Nephron (organoid): ENCODE results near the gene SERPINA12.

Experiments used
- H3K27ac Mint-ChIP-seq, 3 experiments: 2 replicates each; pipeline ENCODE4 v1.8.0; 2020; ENCODE audit warnings: mixed read lengths in 3 of 3, mild to moderate bottlenecking in 2 of 3, moderate library complexity in 1 of 3
- H3K27me3 Mint-ChIP-seq: 2 replicates; pipeline ENCODE4 v1.8.0; 2021; ENCODE audit warnings: low read depth, mild to moderate bottlenecking, moderate library complexity, mixed read lengths
- H3K36me3 Mint-ChIP-seq: 2 replicates; pipeline ENCODE4 v1.8.0; 2020; ENCODE audit warnings: low read depth, mixed read lengths
- H3K4me1 Mint-ChIP-seq: 2 replicates; pipeline ENCODE4 v1.8.0; 2020; ENCODE audit warnings: mixed read lengths
- H3K4me3 Mint-ChIP-seq, 3 experiments: 2 replicates each; pipeline ENCODE4 v1.8.0; 2020; ENCODE audit warnings: mild to moderate bottlenecking in 3 of 3, mixed read lengths in 3 of 3, moderate library complexity in 2 of 3
- H3K9me3 Mint-ChIP-seq: 2 replicates; pipeline ENCODE4 v1.8.0; 2020; ENCODE audit warnings: mixed read lengths
- CTCF ChIP-seq, 3 experiments: fragments of 200-600 bp; sonication (generic); IDR thresholded peaks; one replicate each; pipeline ENCODE4 v1.5.0; 2021; ENCODE audit warnings: antibody characterized with exemption in 3 of 3; ENCODE audit not compliant: unreplicated experiment in 3 of 3

SERPINA12 gene

GRCh38 chr14:94532447-94532846, 23.2 kb upstream of the SERPINA12 start:
- no peaks in the 10 kb centered on the region for H3K4me1 Mint-ChIP-seq
- no peak for TF ChIP-seq CTCF (IDR thresholded peaks at IDR 0.05; ENCODE audit: unreplicated experiment in 3 of 3)

DNA sequence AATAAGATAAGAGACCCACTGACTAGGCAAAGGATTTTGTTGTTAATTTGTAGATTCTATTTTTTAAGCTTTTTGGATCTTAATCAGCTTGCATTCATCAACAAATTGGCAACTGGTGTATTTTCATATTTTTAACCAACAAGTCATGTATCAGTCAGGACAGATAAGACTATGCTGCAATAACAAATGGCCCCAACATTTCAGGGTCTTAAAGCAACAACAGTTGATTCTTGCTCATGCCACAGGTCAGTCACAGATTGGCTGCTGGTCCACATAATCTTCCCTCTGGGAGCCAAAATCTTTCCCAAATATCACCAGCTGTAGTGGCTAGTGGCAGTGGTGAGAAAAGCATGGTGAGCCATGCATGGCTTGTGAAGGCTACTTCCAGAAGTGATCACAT, 21.9 kb upstream of the SERPINA12 start:
- Mint-ChIP-seq H3K27ac (no peak overlapping the region), H3K36me3 (no peaks in the 10 kb centered on the region), H3K4me1 (no peaks in the 10 kb centered on the region), H3K9me3 (peaks cover 12% of the 10 kb centered on the region), H3K27me3 (peaks cover 6% of the 10 kb centered on the region), H3K4me3 (no peak overlapping the region)
- TF ChIP-seq CTCF (IDR thresholded peaks at IDR 0.05; ENCODE audit: unreplicated experiment in 3 of 3), result no peak

More at GRCh38 chr14:94532447-94532846, 23.2 kb upstream of the SERPINA12 start:
- Mint-ChIP-seq H3K9me3 (peaks cover 5% of the 10 kb centered on the region), H3K27me3 (peaks cover 12% of the 10 kb centered on the region), H3K4me3 (no peak overlapping the region), H3K27ac (no peak overlapping the region), H3K36me3 (no peaks in the 10 kb centered on the region)

DNA sequence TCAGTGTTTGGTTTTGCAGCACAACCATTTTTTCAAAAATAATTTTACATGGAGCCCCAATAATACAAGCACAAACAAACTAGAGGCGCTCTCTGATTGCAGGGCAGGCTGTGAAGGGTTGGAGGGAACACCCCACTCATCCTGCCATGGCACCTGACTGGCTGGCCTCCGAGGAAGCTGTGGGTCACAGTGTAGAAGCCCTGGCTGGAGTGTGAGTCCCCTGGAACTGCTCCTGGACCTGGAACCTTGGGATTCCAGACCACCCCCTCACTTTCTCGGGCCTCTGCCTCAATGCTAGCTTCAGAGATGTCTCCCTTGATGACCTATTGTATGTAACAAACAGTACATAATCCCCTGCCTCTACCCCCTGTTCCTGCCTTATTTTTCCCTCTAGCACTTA, 14.8 kb upstream of the SERPINA12 start:
- H3K27me3 Mint-ChIP-seq, result peaks cover 19% of the 10 kb centered on the region
- TF ChIP-seq CTCF (IDR thresholded peaks at IDR 0.05; ENCODE audit: unreplicated experiment in 3 of 3), result no peak

GRCh38 chr14:94523265-94523664, 14.0 kb upstream of the SERPINA12 start:
- TF ChIP-seq CTCF (IDR thresholded peaks at IDR 0.05; ENCODE audit: unreplicated experiment in 3 of 3), result no peak
- no peak overlapping the region for H3K4me3 Mint-ChIP-seq
- no peaks in the 10 kb centered on the region for H3K4me1 Mint-ChIP-seq
- peaks cover 19% of the 10 kb centered on the region for H3K27me3 Mint-ChIP-seq
- peaks cover 10% of the 10 kb centered on the region for H3K9me3 Mint-ChIP-seq
- no peaks in the 10 kb centered on the region for H3K36me3 Mint-ChIP-seq
- H3K27ac Mint-ChIP-seq, result no peak overlapping the region

More for the DNA sequence above, 14.8 kb upstream of the SERPINA12 start:
- Mint-ChIP-seq H3K4me3 (no peak overlapping the region), H3K27ac (no peak overlapping the region), H3K4me1 (no peaks in the 10 kb centered on the region), H3K9me3 (peaks cover 7% of the 10 kb centered on the region), H3K36me3 (no peaks in the 10 kb centered on the region)

- H3K27me3 Mint-ChIP-seq, result peaks cover 19% of the 10 kb centered on the region
- no peak for TF ChIP-seq CTCF (IDR thresholded peaks at IDR 0.05; ENCODE audit: unreplicated experiment in 3 of 3)
- peaks cover 9% of the 10 kb centered on the region for H3K9me3 Mint-ChIP-seq
- H3K36me3 Mint-ChIP-seq, result no peaks in the 10 kb centered on the region
- H3K27ac Mint-ChIP-seq, result no peak overlapping the region
- no peak overlapping the region for H3K4me3 Mint-ChIP-seq
- H3K4me1 Mint-ChIP-seq, result no peaks in the 10 kb centered on the region
Observed at GRCh38 chr14:94522115-94522724, 13.0 kb upstream of the SERPINA12 start.
